A673 (cell line): ENCODE results near the gene IL2. TPM values are rescaled to one million over a fixed set of nuclear protein-coding genes. Genes with fewer than 3 reads are reported as not detected.

ENCODE experiments used
- BruUV-seq: library from RNA; stranded (reverse); fragments of 400-500 nt; replicated peaks from 2 replicates; lab custom pipeline; 2021; lab: Mats Ljungman, UMichigan
- CTCF ChIA-PET: fragments of 300-600 bp; sonication (Branson Sonifier 250); formaldehyde crosslinking; loops from one replicate; lab custom pipeline; 2022; ENCODE audit warnings: antibody characterized with exemption; lab: Charles Lee
- POLR2A ChIA-PET: fragments of 300-600 bp; sonication (Branson Sonifier 250); formaldehyde crosslinking; loops from one replicate; lab custom pipeline; 2022; ENCODE audit warnings: antibody characterized with exemption; ENCODE audit not compliant: low non-redundant PET; lab: Charles Lee
- DNase-seq: peaks from one replicate; pipeline ENCODE4 v3.0.0-alpha.2; 2015; ENCODE audit warnings: low spot score
- H3K27ac ChIP-seq: fragments of 200-600 bp; sonication (generic); 2 replicates; pipeline ENCODE4 v1.5.1; 2016; ENCODE audit warnings: mixed run types, low read depth, mild to moderate bottlenecking, mixed read lengths, antibody characterized with exemption, low read length; ENCODE audit not compliant: poor library complexity, severe bottlenecking
- H3K27me3 ChIP-seq: fragments of 200-600 bp; sonication (generic); replicated peaks from 2 replicates; pipeline ENCODE4 v1.6.1; 2017; ENCODE audit warnings: mixed run types, low read depth, mild to moderate bottlenecking, mixed read lengths, antibody characterized with exemption, low read length; ENCODE audit not compliant: insufficient read depth, poor library complexity
- H3K36me3 ChIP-seq: fragments of 200-600 bp; sonication (generic); 2 replicates; pipeline ENCODE4 v1.6.1; 2016; ENCODE audit warnings: mixed run types, mild to moderate bottlenecking, mixed read lengths, antibody characterized with exemption, low read length; ENCODE audit not compliant: insufficient read depth, poor library complexity, severe bottlenecking
- H3K4me1 ChIP-seq: fragments of 200-600 bp; sonication (generic); 2 replicates; pipeline ENCODE4 v1.6.1; 2017; ENCODE audit warnings: mixed run types, mild to moderate bottlenecking, mixed read lengths, antibody characterized with exemption, low read length; ENCODE audit not compliant: insufficient read depth, poor library complexity, severe bottlenecking
- H3K4me3 ChIP-seq: fragments of 200-600 bp; sonication (generic); 2 replicates; pipeline ENCODE4 v1.5.1; 2016; ENCODE audit warnings: low read depth, mixed run types, mild to moderate bottlenecking, mixed read lengths, low read length; ENCODE audit not compliant: poor library complexity, severe bottlenecking
- H3K9me3 ChIP-seq: fragments of 200-600 bp; sonication (generic); 2 replicates; pipeline ENCODE4 v1.6.1; 2016; ENCODE audit warnings: mixed run types, low read depth, mild to moderate bottlenecking, mixed read lengths, antibody characterized with exemption, low read length; ENCODE audit not compliant: poor library complexity, severe bottlenecking
- CTCF ChIP-seq: fragments of 300-800, 200-600 bp; sonication (generic); conservative IDR thresholded peaks from 2 replicates; pipeline ENCODE4 v1.5.1; 2017; ENCODE audit warnings: low read depth, mild to moderate bottlenecking, antibody characterized with exemption, low read length, moderate library complexity, mixed read lengths
- EZH2 ChIP-seq: fragments of 200-600 bp; sonication (generic); IDR thresholded peaks from 2 replicates; pipeline ENCODE4 v1.6.1; 2017; ENCODE audit warnings: borderline replicate concordance, low read depth, mild to moderate bottlenecking, mixed read lengths, antibody characterized with exemption, low read length; ENCODE audit not compliant: poor library complexity, severe bottlenecking
- intact Hi-C: fragments of 100-400 bp; cut with micrococcal nuclease; formaldehyde crosslinking; loops from one replicate; pipeline ENCODE4 v1.10.0; 2022; ENCODE audit not compliant: unreplicated experiment
- total RNA-seq: library from RNA; stranded (reverse); gene quantifications from 2 replicates; pipeline ENCODE4 v1.2.3, GENCODE V29; 2021

IL2 gene
- total RNA-seq, 1 experiment from 2014 or later = not detected

- TF ChIP-seq EZH2 = no peak
- no peak for TF ChIP-seq CTCF
- H3K4me1 ChIP-seq = no peaks in the 10 kb centered on the region
Measured at GRCh38 chr4:122412547-122412946, 44.0 kb downstream of the IL2 start.

GRCh38 chr4:122403861-122404260, 52.7 kb downstream of the IL2 start:
- Histone ChIP-seq H3K36me3 (no peaks in the 10 kb centered on the region), H3K4me3 (no peak overlapping the region), H3K4me1 (no peaks in the 10 kb centered on the region), H3K27ac (no peak overlapping the region), H3K9me3 (no peaks in the 10 kb centered on the region), H3K27me3 (no peaks in the 10 kb centered on the region)
- BruUV-seq = no TSS peak
- intact Hi-C loops = no loop called here
- POLR2A ChIA-PET = no interaction called here
- TF ChIP-seq CTCF (no peak), EZH2 (no peak)
- CTCF ChIA-PET = no interaction called here
- no peak for DNase-seq

More at GRCh38 chr4:122412547-122412946, 44.0 kb downstream of the IL2 start:
- no peak for DNase-seq
- H3K36me3 ChIP-seq = no peaks in the 10 kb centered on the region
- intact Hi-C loops = no loop called here
- BruUV-seq = no TSS peak
- no peaks in the 10 kb centered on the region for H3K9me3 ChIP-seq
- no peaks in the 10 kb centered on the region for H3K27me3 ChIP-seq
- CTCF ChIA-PET = no interaction called here
- no peak overlapping the region for H3K27ac ChIP-seq
- POLR2A ChIA-PET = no interaction called here
- H3K4me3 ChIP-seq = no peak overlapping the region

Other genes with a start within 250 kb of the IL2 start
- not detected in 2 replicates for gene ADAD1, start 77.7 kb downstream of the IL2 start, total RNA-seq
- gene IL21, start 164.3 kb upstream of the IL2 start, total RNA-seq = not detected in 2 replicates